ACHN (cell line): Measurements from ENCODE around the gene WDR48.

ENCODE experiments used
- DNase-seq: peaks from one replicate; pipeline ENCODE4 v3.0.0-alpha.2; 2015
- in situ Hi-C: cut with HindIII; loops from 2 replicates; pipeline ENCODE4 v1.10.0; 2017; ENCODE audit warnings: low sequenced_read_pairs, low pct_ligation_motif_present, low pct_unique_long_range_greater_than_20kb

WDR48 gene

GRCh38 chr3:39144748-39145380 lies 93.0 kb downstream of the WDR48 start:
- in situ Hi-C loops = no loop called here

GRCh38 chr3:39146083-39146501 lies 94.3 kb downstream of the WDR48 start:
- in situ Hi-C loops = no loop called here
- no peak for DNase-seq

More at GRCh38 chr3:39144748-39145380, 93.0 kb downstream of the WDR48 start:
- DNase-seq = no peak
